ENCODE results near the gene NEDD9. TPM values are rescaled to one million over a fixed set of nuclear protein-coding genes. Genes with fewer than 3 reads are reported as not detected.

The NEDD9 gene
- total and polyA plus RNA-seq, 2 of the 13 experiments (the other 11 are each of a cell fraction or from before 2014, with no cell fraction given), result 27.1 to 389 TPM

DNA sequence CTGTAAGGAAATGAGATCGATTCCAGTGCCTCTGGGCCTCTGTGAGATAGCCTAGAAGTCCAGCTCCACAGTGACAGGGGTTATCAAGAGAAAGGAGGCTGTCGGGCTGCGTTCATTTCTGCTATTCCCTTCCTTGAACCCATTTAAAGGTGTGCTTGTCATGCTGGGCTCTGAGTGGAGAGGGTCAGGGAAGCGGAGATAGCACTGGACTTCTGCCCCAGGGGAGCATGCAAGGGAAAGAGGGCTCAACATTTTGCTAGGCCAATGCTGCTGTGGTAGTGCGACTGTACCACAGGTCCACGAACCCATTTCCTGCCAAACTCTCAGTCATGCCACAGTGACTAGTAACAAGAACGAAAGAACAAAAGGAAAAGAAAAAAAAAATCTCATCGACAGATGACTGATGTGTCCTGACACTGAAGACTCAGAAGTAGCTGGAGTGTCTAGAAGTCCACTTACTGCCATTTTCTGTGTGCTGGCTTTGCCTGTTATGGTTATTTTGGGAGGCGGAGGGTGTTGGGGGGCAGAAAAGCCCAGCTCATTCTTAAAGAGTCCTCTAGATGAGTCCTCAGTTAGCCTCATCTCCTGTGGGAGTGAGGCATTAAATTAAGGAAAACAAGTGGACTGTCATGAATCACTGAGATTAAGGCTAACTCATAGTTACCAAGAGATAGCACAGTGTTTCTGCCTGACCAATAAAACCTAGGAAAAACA is 8.1 kb downstream of the NEDD9 start (continued):
- no peak for TF ChIP-seq ZFYVE20 (CRISPR knock-in tag; IDR thresholded peaks at IDR 0.05; ENCODE audit: borderline replicate concordance, low read depth)
- TF ChIP-seq IRF9 (CRISPR knock-in tag; IDR thresholded peaks at IDR 0.05; ENCODE audit: borderline replicate concordance), result 0 out of 2 replicates have a peak, but pooled peaks have one; percentile 40
- TF ChIP-seq, protein P1, sequence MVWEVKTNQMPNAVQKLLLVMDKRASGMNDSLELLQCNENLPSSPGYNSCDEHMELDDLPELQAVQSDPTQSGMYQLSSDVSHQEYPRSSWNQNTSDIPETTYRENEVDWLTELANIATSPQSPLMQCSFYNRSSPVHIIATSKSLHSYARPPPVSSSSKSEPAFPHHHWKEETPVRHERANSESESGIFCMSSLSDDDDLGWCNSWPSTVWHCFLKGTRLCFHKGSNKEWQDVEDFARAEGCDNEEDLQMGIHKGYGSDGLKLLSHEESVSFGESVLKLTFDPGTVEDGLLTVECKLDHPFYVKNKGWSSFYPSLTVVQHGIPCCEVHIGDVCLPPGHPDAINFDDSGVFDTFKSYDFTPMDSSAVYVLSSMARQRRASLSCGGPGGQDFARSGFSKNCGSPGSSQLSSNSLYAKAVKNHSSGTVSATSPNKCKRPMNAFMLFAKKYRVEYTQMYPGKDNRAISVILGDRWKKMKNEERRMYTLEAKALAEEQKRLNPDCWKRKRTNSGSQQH (CRISPR knock-in tag; IDR thresholded peaks at IDR 0.05; ENCODE audit: low read depth), result 0 out of 2 replicates have a peak, but pooled peaks have one; percentile 22
- peak; percentile 44 for TF ChIP-seq POLR2AphosphoS5 (IDR thresholded peaks at IDR 0.05; ENCODE audit: low read depth, low read length)
- TF ChIP-seq ZBTB38 (CRISPR knock-in tag; IDR thresholded peaks at IDR 0.05), result peak; percentile 82
- no peak for TF ChIP-seq NFYB (CRISPR knock-in tag; IDR thresholded peaks at IDR 0.05)
- TF ChIP-seq HMGXB3 (CRISPR knock-in tag; IDR thresholded peaks at IDR 0.05; ENCODE audit: borderline replicate concordance), result 0 out of 2 replicates have a peak, but pooled peaks have one; percentile 16
- no peak for TF ChIP-seq SIX1 (CRISPR knock-in tag; IDR thresholded peaks at IDR 0.05; ENCODE audit: borderline replicate concordance)
- 0 out of 2 replicates have a peak, but pooled peaks have one; percentile 36 for TF ChIP-seq NCOA1 (CRISPR knock-in tag; IDR thresholded peaks at IDR 0.05)
- TF ChIP-seq, protein P2, sequence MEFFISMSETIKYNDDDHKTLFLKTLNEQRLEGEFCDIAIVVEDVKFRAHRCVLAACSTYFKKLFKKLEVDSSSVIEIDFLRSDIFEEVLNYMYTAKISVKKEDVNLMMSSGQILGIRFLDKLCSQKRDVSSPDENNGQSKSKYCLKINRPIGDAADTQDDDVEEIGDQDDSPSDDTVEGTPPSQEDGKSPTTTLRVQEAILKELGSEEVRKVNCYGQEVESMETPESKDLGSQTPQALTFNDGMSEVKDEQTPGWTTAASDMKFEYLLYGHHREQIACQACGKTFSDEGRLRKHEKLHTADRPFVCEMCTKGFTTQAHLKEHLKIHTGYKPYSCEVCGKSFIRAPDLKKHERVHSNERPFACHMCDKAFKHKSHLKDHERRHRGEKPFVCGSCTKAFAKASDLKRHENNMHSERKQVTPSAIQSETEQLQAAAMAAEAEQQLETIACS (CRISPR knock-in tag; IDR thresholded peaks at IDR 0.05), result no peak
- no peak for TF ChIP-seq SRSF4 (IDR thresholded peaks at IDR 0.05; ENCODE audit: low read depth, low read length, poor library complexity, severe bottlenecking)
- peak; percentile 71; the same call in 1 of the 2 replicates for TF ChIP-seq AKAP8 (CRISPR knock-in tag; IDR thresholded peaks at IDR 0.05)
- TF ChIP-seq, protein P3, sequence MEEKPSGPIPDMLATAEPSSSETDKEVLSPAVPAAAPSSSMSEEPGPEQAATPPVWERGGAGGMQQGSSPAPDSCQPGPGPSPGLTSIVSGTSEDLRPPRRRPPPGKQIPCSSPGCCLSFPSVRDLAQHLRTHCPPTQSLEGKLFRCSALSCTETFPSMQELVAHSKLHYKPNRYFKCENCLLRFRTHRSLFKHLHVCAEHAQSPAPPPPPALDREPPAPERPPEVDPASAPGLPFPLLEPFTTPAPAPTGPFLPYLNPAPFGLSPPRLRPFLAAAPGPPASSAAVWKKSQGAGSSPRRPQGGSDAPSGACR (CRISPR knock-in tag; IDR thresholded peaks at IDR 0.05), result peak; percentile 33
- TF ChIP-seq, protein P4, sequence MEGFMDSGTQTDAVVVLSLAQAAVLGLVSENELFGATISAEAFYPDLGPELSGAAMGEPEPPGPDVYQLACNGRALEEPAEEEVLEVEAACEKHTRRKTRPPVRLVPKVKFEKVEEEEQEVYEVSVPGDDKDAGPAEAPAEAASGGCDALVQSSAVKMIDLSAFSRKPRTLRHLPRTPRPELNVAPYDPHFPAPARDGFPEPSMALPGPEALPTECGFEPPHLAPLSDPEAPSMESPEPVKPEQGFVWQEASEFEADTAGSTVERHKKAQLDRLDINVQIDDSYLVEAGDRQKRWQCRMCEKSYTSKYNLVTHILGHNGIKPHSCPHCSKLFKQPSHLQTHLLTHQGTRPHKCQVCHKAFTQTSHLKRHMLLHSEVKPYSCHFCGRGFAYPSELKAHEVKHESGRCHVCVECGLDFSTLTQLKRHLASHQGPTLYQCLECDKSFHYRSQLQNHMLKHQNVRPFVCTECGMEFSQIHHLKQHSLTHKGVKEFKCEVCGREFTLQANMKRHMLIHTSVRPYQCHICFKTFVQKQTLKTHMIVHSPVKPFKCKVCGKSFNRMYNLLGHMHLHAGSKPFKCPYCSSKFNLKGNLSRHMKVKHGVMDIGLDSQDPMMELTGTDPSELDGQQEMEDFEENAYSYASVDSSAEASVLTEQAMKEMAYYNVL (CRISPR knock-in tag; IDR thresholded peaks at IDR 0.05; ENCODE audit: borderline replicate concordance), result no peak
- no peak for TF ChIP-seq ZNF564 (CRISPR knock-in tag; IDR thresholded peaks at IDR 0.05)
- TF ChIP-seq KLF12 (CRISPR knock-in tag; IDR thresholded peaks at IDR 0.05; ENCODE audit: borderline replicate concordance), result no peak
- no peak for TF ChIP-seq FIP1L1 (IDR thresholded peaks at IDR 0.05; ENCODE audit: borderline replicate concordance, insufficient read depth, low read depth, low read length)

All from HepG2 (cell line).